CD14-positive monocyte (primary cell): ENCODE data around the gene MEPCE. TPM values are rescaled to one million over a fixed set of nuclear protein-coding genes. Genes with fewer than 3 reads are reported as not detected.

Experiments used
- DNase-seq, 3 donors: peaks; one replicate each; pipeline ENCODE4 v3.0.0-alpha.2; 2011 to 2022
- H2AFZ ChIP-seq: 2 replicates; pipeline ENCODE4 v1.6.0; 2012; ENCODE audit warnings: mild to moderate bottlenecking, low read depth, low read length, inconsistent platforms; ENCODE audit not compliant: insufficient read depth, poor library complexity, severe bottlenecking
- H3K27ac ChIP-seq, 2 donors: 1 replicate in 1 of 2; 2 replicates in 1 of 2; pipeline ENCODE4 v1.5.1; 2012 to 2013; ENCODE audit warnings: low read length in 2 of 2, control low read depth in 1 of 2, inconsistent platforms in 1 of 2, low read depth in 1 of 2, mild to moderate bottlenecking in 1 of 2
- H3K27me3 ChIP-seq, 2 donors: one replicate each; pipeline versions ENCODE4 v1.6.0 to v1.6.1; 2011 to 2013; ENCODE audit warnings: low read length in 2 of 2; ENCODE audit not compliant: control insufficient read depth in 2 of 2, insufficient read depth in 2 of 2
- H3K36me3 ChIP-seq, 2 donors: replicated peaks in 1 of 2; 1 replicate in 1 of 2; 2 replicates in 1 of 2; pipeline versions ENCODE4 v1.5.1 to v1.6.1; 2012 to 2013; ENCODE audit warnings: low read length in 2 of 2, control low read depth in 1 of 2, inconsistent platforms in 1 of 2, mild to moderate bottlenecking in 1 of 2; ENCODE audit not compliant: insufficient read depth in 2 of 2, control insufficient read depth in 1 of 2
- H3K4me1 ChIP-seq, 2 donors: 1 replicate in 1 of 2; 2 replicates in 1 of 2; pipeline versions ENCODE4 v1.5.1 to v1.6.1; 2012 to 2013; ENCODE audit warnings: low read length in 2 of 2, control low read depth in 1 of 2, inconsistent platforms in 1 of 2, mild to moderate bottlenecking in 1 of 2, moderate library complexity in 1 of 2; ENCODE audit not compliant: insufficient read depth in 2 of 2, control insufficient read depth in 1 of 2
- H3K4me2 ChIP-seq: replicated peaks from 2 replicates; pipeline ENCODE3; 2012; ENCODE audit warnings: low read length, moderate library complexity, mild to moderate bottlenecking; ENCODE audit not compliant: poor library complexity, severe bottlenecking; ENCODE audit errors: extremely low read depth
- H3K4me3 ChIP-seq, 3 experiments: fragments of 200-600 bp in 1 of 3; sonication (generic) in 1 of 3; replicated peaks in 1 of 3; 1 replicate in 2 of 3; 2 replicates in 1 of 3; pipeline ENCODE4 v1.5.1; 2011 to 2013; ENCODE audit warnings: low read length in 3 of 3, mild to moderate bottlenecking in 3 of 3, control low read depth in 2 of 3, low read depth in 2 of 3, inconsistent platforms in 1 of 3, moderate library complexity in 1 of 3
- H3K79me2 ChIP-seq: 2 replicates; pipeline ENCODE4 v1.6.0; 2012; ENCODE audit warnings: mild to moderate bottlenecking, control low read depth, inconsistent platforms, low read length, moderate library complexity; ENCODE audit not compliant: insufficient read depth
- H3K9ac ChIP-seq: 2 replicates; pipeline ENCODE4 v1.6.0; 2017; ENCODE audit warnings: low read length, mild to moderate bottlenecking; ENCODE audit not compliant: insufficient read depth, poor library complexity, severe bottlenecking
- H3K9me3 ChIP-seq, 2 donors: replicated peaks in 1 of 2; 1 replicate in 1 of 2; 2 replicates in 1 of 2; pipeline versions ENCODE4 v1.5.1 to v1.6.1; 2012 to 2013; ENCODE audit warnings: low read length in 2 of 2, control low read depth in 1 of 2; ENCODE audit not compliant: control insufficient read depth in 1 of 2, insufficient read depth in 1 of 2
- H4K20me1 ChIP-seq: 2 replicates; pipeline ENCODE4 v1.6.0; 2012; ENCODE audit warnings: mild to moderate bottlenecking, low read length, control low read depth, moderate library complexity; ENCODE audit not compliant: insufficient read depth
- H3K27ac Mint-ChIP-seq, 7 donors: one replicate each; pipeline ENCODE4 v1.8.0; 2020; ENCODE audit warnings: mild to moderate bottlenecking in 7 of 7, mixed read lengths in 7 of 7, moderate library complexity in 6 of 7, inconsistent platforms in 2 of 7
- H3K27me3 Mint-ChIP-seq, 3 donors: one replicate each; pipeline ENCODE4 v1.8.0; 2021 to 2022; ENCODE audit warnings: low read depth in 3 of 3, mild to moderate bottlenecking in 3 of 3, mixed read lengths in 3 of 3, moderate library complexity in 3 of 3, inconsistent platforms in 1 of 3
- H3K36me3 Mint-ChIP-seq, 2 donors: one replicate each; pipeline ENCODE4 v1.8.0; 2020; ENCODE audit warnings: mixed read lengths in 2 of 2, inconsistent platforms in 1 of 2, mild to moderate bottlenecking in 1 of 2
- H3K4me1 Mint-ChIP-seq: one replicate; pipeline ENCODE4 v1.8.0; 2020; ENCODE audit warnings: mild to moderate bottlenecking, mixed read lengths
- H3K4me3 Mint-ChIP-seq, 2 donors: one replicate each; pipeline ENCODE4 v1.8.0; 2020; ENCODE audit warnings: mild to moderate bottlenecking in 2 of 2, mixed read lengths in 2 of 2, moderate library complexity in 1 of 2
- H3K9me3 Mint-ChIP-seq, 7 donors: one replicate each; pipeline ENCODE4 v1.8.0; 2020 to 2022; ENCODE audit warnings: mixed read lengths in 7 of 7, mild to moderate bottlenecking in 6 of 7, moderate library complexity in 6 of 7, inconsistent platforms in 2 of 7
- WGBS: methylation state at CpG from one replicate; pipeline ENCODE4 v1.1.5; 2013; ENCODE audit warnings: missing lambda C conversion rate; ENCODE audit not compliant: insufficient coverage; 5-methylcytosine and 5-hydroxymethylcytosine counted together
- intact Hi-C, 2 donors: fragments of 100-400 bp; cut with micrococcal nuclease; formaldehyde crosslinking; loops; one replicate each; pipeline versions ENCODE4 v1.15.0 to v1.15.1; 2023
- polyA minus RNA-seq: library from RNA; depleted of rRNA, polyadenylated mRNA; stranded (reverse); fragments of >200 nt; gene quantifications from 2 replicates; pipeline ENCODE4 v1.2.3, GENCODE V29; 2012
- polyA plus RNA-seq, 3 donors: library from polyadenylated mRNA; depleted of rRNA in 1 of 3; unstranded in 2 of 3; stranded (reverse) in 1 of 3; fragments of 300-500 nt in 2 of 3; fragments of >200 nt in 1 of 3; fragmentation: Illumina TruSeq in 2 of 3; gene quantifications; 1 replicate in 2 of 3; 2 replicates in 1 of 3; pipeline ENCODE4 v1.2.3, GENCODE V29; 2012 to 2021
- total RNA-seq, 12 experiments: library from RNA in 1 of 12; stranded (reverse) in 1 of 12; fragments of 120-200 nt in 1 of 12; gene quantifications; one replicate each; pipeline ENCODE4 v1.2.4 and lab custom pipeline; 2013 to 2026; ENCODE audit warnings: mixed read lengths in 6 of 12, inconsistent platforms in 1 of 12
- TF ChIP-seq, protein P1 (sequence below): fragments of 200-600 bp; IDR thresholded peaks from one replicate; pipeline ENCODE4 v1.8.0; 2022; ENCODE audit warnings: antibody characterized with exemption, mild to moderate bottlenecking

Gene MEPCE, protein sequence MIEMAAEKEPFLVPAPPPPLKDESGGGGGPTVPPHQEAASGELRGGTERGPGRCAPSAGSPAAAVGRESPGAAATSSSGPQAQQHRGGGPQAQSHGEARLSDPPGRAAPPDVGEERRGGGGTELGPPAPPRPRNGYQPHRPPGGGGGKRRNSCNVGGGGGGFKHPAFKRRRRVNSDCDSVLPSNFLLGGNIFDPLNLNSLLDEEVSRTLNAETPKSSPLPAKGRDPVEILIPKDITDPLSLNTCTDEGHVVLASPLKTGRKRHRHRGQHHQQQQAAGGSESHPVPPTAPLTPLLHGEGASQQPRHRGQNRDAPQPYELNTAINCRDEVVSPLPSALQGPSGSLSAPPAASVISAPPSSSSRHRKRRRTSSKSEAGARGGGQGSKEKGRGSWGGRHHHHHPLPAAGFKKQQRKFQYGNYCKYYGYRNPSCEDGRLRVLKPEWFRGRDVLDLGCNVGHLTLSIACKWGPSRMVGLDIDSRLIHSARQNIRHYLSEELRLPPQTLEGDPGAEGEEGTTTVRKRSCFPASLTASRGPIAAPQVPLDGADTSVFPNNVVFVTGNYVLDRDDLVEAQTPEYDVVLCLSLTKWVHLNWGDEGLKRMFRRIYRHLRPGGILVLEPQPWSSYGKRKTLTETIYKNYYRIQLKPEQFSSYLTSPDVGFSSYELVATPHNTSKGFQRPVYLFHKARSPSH
- 23.8 TPM for total RNA-seq (2013)
- polyA plus RNA-seq, result 10 to 100 TPM in 1 of 3 donors, 1 to 10 TPM in 2; 2.9 to 43.2 (median 3.3) TPM
- 33.5 and 43.4 TPM in 2 replicates for polyA minus RNA-seq
- total RNA-seq (lab: John Stamatoyannopoulos, UW), result 5.6 to 37.4 (median 14.2) reads per million in 11 experiments

DNA sequence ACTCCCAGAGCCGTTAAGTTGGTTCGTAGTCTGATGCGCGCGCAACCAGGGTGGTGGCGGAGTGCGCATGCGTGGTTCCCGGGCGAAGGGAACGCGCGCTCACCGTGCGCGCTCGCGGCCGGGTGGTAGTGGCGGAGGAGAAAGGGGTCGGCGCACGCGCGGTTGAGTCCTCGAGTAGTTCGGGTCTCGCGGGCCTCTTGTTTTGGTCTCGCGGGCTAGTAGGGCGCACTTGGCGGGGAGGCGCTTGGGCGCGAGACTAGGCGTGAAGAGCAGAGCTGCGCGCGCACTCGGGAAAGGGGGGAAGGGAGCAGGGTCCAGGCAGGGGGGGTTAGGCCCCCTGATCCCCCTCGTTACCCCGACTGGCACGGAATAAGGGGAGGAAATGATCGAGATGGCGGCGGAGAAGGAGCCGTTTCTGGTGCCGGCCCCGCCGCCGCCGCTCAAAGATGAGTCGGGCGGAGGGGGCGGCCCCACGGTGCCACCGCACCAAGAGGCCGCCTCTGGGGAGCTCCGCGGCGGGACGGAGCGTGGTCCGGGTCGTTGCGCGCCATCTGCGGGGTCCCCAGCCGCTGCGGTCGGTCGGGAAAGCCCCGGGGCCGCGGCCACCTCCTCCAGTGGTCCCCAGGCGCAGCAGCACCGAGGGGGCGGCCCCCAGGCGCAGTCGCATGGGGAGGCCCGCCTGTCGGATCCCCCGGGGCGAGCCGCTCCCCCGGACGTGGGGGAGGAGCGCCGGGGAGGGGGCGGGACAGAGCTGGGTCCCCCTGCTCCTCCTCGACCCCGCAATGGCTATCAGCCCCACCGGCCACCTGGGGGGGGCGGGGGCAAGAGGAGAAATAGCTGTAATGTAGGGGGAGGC lies at the start of gene MEPCE:
Gene MEPCE (plus strand): TSS at position 195 of the 856 bp plus-strand sequence. CDS start 188 bp downstream, at position 383.
- under 1% methylated on average over 81 of the region's 95 CpGs for WGBS
- TF ChIP-seq, protein P1, sequence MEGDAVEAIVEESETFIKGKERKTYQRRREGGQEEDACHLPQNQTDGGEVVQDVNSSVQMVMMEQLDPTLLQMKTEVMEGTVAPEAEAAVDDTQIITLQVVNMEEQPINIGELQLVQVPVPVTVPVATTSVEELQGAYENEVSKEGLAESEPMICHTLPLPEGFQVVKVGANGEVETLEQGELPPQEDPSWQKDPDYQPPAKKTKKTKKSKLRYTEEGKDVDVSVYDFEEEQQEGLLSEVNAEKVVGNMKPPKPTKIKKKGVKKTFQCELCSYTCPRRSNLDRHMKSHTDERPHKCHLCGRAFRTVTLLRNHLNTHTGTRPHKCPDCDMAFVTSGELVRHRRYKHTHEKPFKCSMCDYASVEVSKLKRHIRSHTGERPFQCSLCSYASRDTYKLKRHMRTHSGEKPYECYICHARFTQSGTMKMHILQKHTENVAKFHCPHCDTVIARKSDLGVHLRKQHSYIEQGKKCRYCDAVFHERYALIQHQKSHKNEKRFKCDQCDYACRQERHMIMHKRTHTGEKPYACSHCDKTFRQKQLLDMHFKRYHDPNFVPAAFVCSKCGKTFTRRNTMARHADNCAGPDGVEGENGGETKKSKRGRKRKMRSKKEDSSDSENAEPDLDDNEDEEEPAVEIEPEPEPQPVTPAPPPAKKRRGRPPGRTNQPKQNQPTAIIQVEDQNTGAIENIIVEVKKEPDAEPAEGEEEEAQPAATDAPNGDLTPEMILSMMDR, result no peak
- intact Hi-C loops, result loop anchor here in 1 of 2 donors (2.0 to 10.0 kb wide), 2 partner anchors 15 to 245 kb away; partner anchors contain the start of gene GNB2
- H3K9me3 ChIP-seq, result no peaks in the 10 kb centered on the region
- Mint-ChIP-seq H3K4me3 (peak within 1 kb of the TSS; percentile 96 to 99), H3K27me3 (peaks cover 1 to 6% (median 1%) of the 10 kb centered on the region in 3 donors), H3K4me1 (peaks cover 37% of the 10 kb centered on the region), H3K9me3 (peaks cover 0 to 2% (median 0%) of the 10 kb centered on the region in 7 donors), H3K36me3 (peaks cover 31 to 36% of the 10 kb centered on the region in 2 donors), H3K27ac (peak within 1 kb of the TSS; percentile 99 to 100 (median 100))
- peak within 1 kb of the TSS; percentile 86 for H3K4me2 ChIP-seq
- H3K79me2 ChIP-seq, result peaks cover 54% of the 10 kb centered on the region
- H2AFZ ChIP-seq, result peak within 1 kb of the TSS; percentile 48
- H3K4me1 ChIP-seq, result peaks cover 27 to 41% of the 10 kb centered on the region in 2 donors
- H3K27me3 ChIP-seq, result no peaks in the 10 kb centered on the region
- peak within 1 kb of the TSS; percentile 99 to 100 for H3K27ac ChIP-seq
- peaks cover 6% of the 10 kb centered on the region for H4K20me1 ChIP-seq
- peaks cover 18 to 24% of the 10 kb centered on the region in 2 donors for H3K36me3 ChIP-seq
- H3K4me3 ChIP-seq, result peak within 1 kb of the TSS; percentile 77 to 93 (median 80)
- H3K9ac ChIP-seq, result peak within 1 kb of the TSS; percentile 87
- peak; percentile 90 to 94 (median 91) for DNase-seq
